IPS DF 19.7 (cell line): Measurements from ENCODE around the gene INSM1.

Source experiments
- DNase-seq: peaks from one replicate; pipeline ENCODE4 v3.0.0-alpha.2; 2013; ENCODE audit warnings: low read depth, low spot score

Gene INSM1

DNA sequence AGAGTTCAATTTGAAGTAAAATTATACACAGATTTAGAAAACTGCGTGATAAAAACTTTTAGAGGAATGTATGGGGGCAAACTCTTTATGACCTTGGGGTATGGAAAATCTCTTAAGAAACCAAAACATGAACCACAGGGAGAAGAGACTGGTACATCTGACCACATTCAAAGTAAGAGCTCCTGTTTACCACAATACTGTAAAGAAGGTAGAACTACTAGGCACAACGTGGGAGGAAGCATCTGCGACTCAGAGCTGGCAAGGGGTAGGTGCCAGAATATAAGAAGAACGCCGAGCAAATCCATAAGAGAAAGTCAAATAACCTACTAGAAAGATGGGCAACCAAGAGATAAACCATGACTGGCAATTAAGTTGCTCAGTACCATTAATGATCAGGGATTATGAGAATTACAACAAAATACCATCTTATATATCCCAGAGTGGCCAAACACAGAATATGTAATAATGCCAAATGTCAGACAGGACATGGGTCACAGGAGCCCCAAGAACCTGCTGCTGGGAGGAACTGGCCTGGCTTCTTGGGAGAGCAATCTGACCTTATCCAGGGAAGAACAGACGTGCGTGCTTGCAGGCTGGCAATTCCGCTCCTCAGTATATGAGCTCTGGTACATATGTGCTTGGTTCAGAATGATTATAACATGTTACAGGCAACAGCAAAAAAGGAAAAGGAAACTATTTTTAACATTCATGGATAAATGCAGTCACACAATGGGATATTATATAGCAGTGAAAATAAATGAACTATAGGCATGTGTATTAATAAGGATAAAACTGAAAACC, 50.2 kb downstream of the INSM1 start:
- no peak for DNase-seq
